AG10803 (cell line): ENCODE data around the gene PHOX2A.
A peak's percentile ranks its signal among the peaks of the same experiment; 100 is the strongest.
"Not testable (repeated sequence)": the region's sequence is repeated elsewhere in the genome, so short reads cannot be mapped to it uniquely, and the experiment has no call there.

ENCODE experiments used
- DNase-seq: peaks from one replicate; pipeline ENCODE4 v3.0.0; 2010; ENCODE audit warnings: low read depth
- H3K4me3 ChIP-seq: 2 replicates; pipeline ENCODE4 v1.5.1; 2011; ENCODE audit warnings: mild to moderate bottlenecking, low read length, control low read depth
- CTCF ChIP-seq: conservative IDR thresholded peaks from 2 replicates; pipeline ENCODE4 v1.5.1; 2011; ENCODE audit warnings: mild to moderate bottlenecking, low read length, control low read depth, inconsistent platforms

PHOX2A gene

GRCh38 chr11:72280037-72280436 lies 36.1 kb upstream of the PHOX2A start:
- no peak for TF ChIP-seq CTCF
- H3K4me3 ChIP-seq, result no peak overlapping the region
- DNase-seq, result no peak

- DNase-seq, result peak; percentile 67
- H3K4me3 ChIP-seq, result no peak overlapping the region
- TF ChIP-seq CTCF, result no peak
Observed at GRCh38 chr11:72278905-72279304, 34.9 kb upstream of the PHOX2A start.

- peak; percentile 12 for DNase-seq
- no peak for TF ChIP-seq CTCF
- no peak overlapping the region for H3K4me3 ChIP-seq
Observed at GRCh38 chr11:72274435-72274834, 30.5 kb upstream of the PHOX2A start.

- TF ChIP-seq CTCF, result no peak
- no peak overlapping the region for H3K4me3 ChIP-seq
- no peak for DNase-seq
Observed at GRCh38 chr11:72271980-72272379, 28.0 kb upstream of the PHOX2A start.

GRCh38 chr11:72267956-72268617 lies 24.1 kb upstream of the PHOX2A start:
- H3K4me3 ChIP-seq, result no peak overlapping the region
- DNase-seq, result no peak
- TF ChIP-seq CTCF, result no peak

- not testable (repeated sequence) for DNase-seq, H3K4me3 ChIP-seq
Observed at GRCh38 chr11:72266960-72267359, 23.0 kb upstream of the PHOX2A start.

- no peak overlapping the region for H3K4me3 ChIP-seq
- no peak for DNase-seq
- TF ChIP-seq CTCF, result no peak
Observed at GRCh38 chr11:72265951-72266350, 22.0 kb upstream of the PHOX2A start.

- peak; percentile 25 for DNase-seq
- no peak for TF ChIP-seq CTCF
- no peak overlapping the region for H3K4me3 ChIP-seq
Observed at GRCh38 chr11:72263361-72263760, 19.4 kb upstream of the PHOX2A start.
